ENCODE results near the gene TLR10. TPM values are rescaled to one million over a fixed set of nuclear protein-coding genes. Genes with fewer than 3 reads are reported as not detected.

TLR10 gene
- total and polyA plus RNA-seq, 9 donors = 0.18 to 0.74 (median 0.38) TPM

DNA sequence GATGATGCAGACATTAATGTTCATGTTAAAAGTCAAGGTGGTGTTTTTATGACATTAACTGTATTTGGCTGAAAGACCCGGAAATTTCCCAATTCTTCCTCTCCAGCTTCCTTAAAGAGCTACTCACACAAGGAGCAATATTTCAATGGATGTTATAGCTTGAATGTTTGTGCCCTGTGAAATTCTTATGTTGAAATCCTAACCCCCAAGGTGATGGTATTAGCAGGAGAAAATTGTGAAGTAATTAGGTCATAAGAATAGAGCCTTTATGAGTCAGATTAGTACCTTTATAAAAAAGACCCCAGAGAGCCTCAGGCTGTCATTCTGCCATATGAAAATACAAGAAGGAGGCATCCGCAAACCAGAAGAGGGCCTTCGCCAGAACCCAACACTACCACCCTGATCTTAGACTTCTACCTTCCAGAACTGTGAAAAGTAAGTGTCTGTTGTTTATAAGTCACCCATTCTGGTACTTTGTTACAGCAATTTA lies 18.2 kb upstream of the TLR10 start:
- no peak overlapping the region for H3K27ac ChIP-seq (ENCODE audit: low read length)
- no peak overlapping the region for H3K4me3 ChIP-seq (ENCODE audit: low read length)
- no peaks in the 10 kb centered on the region for H3K27me3 ChIP-seq (ENCODE audit: control insufficient read depth, insufficient read depth, low read length)
- H3K4me1 ChIP-seq (ENCODE audit: control insufficient read depth, insufficient read depth, low read length) = peaks cover 4% of the 10 kb centered on the region
- no peaks in the 10 kb centered on the region for H3K9me3 ChIP-seq (replicated peaks; ENCODE audit: control insufficient read depth, low read depth, low read length)
- DNase-seq = no peak
- no CpG with 5 or more reads among the region's 3 CpGs for WGBS (ENCODE audit: insufficient coverage)
- no peaks in the 10 kb centered on the region for H3K36me3 ChIP-seq (ENCODE audit: control insufficient read depth, insufficient read depth, low read length)

DNA sequence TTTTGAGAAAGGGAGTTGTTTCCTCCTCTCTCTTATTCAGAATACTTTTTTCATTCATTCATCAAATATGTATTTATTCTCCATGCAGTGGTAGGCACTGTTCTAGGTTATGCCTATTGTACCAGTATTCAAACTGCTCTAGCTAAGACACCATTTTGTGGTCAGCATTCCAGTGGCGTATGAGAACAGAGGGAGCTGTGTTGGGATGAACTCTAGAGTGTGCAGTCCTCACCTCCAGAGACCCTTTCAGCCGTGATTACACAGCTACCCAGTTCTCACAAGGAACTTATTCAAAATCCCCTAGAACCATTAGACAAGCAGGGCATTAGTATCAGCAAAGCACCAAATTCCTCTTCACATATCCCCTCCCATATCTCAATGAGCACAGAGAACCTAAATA lies 17.6 kb upstream of the TLR10 start:
- no peak overlapping the region for H3K27ac ChIP-seq (ENCODE audit: low read length)
- DNase-seq = no peak
- H3K4me3 ChIP-seq (ENCODE audit: low read length) = no peak overlapping the region
- no peaks in the 10 kb centered on the region for H3K9me3 ChIP-seq (replicated peaks; ENCODE audit: control insufficient read depth, low read depth, low read length)
- H3K27me3 ChIP-seq (ENCODE audit: control insufficient read depth, insufficient read depth, low read length) = no peaks in the 10 kb centered on the region
- H3K36me3 ChIP-seq (ENCODE audit: control insufficient read depth, insufficient read depth, low read length) = no peaks in the 10 kb centered on the region
- no peaks in the 10 kb centered on the region for H3K4me1 ChIP-seq (ENCODE audit: control insufficient read depth, insufficient read depth, low read length)
- WGBS (ENCODE audit: insufficient coverage) = 80% methylated on average over 1 of the region's 2 CpGs

DNA sequence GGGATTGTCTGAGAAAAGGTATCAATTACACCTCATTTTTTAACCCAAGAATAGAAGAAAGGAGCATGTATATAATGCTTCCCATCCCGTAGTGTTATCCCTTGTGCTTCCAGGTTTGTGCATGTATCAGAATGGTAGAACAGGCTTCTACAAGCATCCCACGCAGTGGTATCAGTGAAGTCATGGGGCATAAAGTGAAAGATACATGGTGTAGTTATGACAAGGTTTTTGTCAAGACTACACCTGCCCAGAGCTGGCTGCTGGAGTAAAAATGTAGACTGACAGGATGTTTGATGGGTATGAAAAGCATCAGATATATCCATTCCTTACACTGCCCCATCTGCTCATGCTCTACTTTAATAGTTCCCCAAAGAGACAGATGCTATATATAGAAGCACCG lies 12.3 kb upstream of the TLR10 start:
- no peak overlapping the region for H3K4me3 ChIP-seq (ENCODE audit: low read length)
- H3K27ac ChIP-seq (ENCODE audit: low read length) = no peak overlapping the region
- H3K9me3 ChIP-seq (replicated peaks; ENCODE audit: control insufficient read depth, low read depth, low read length) = no peaks in the 10 kb centered on the region
- no peaks in the 10 kb centered on the region for H3K27me3 ChIP-seq (ENCODE audit: control insufficient read depth, insufficient read depth, low read length)
- H3K4me1 ChIP-seq (ENCODE audit: control insufficient read depth, insufficient read depth, low read length) = no peaks in the 10 kb centered on the region
- 75% methylated on average over 2 of the region's 3 CpGs for WGBS (ENCODE audit: insufficient coverage)
- no peaks in the 10 kb centered on the region for H3K36me3 ChIP-seq (ENCODE audit: control insufficient read depth, insufficient read depth, low read length)
- DNase-seq = no peak

DNA sequence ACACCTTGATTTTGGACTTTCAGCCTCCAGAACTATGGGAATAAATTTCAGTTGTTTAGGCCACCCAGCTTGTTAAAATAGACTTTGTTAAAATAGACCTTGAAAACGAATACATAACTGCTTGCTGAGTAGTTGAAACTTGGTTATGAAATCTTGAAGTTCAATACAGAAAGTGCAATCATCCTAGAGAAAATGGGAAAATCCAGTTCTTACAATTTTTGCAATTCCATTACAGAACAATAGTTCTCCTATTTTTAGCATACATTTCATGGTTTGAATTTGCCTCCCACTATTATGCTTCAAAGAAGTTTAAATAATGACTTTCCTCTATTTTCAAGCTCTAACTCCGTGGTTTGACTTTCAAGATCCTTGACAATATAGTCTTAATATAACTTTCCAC lies 11.3 kb upstream of the TLR10 start:
- DNase-seq = no peak
- Histone ChIP-seq H3K27ac (ENCODE audit: low read length) (no peak overlapping the region), H3K36me3 (ENCODE audit: control insufficient read depth, insufficient read depth, low read length) (no peaks in the 10 kb centered on the region), H3K4me3 (ENCODE audit: low read length) (no peak overlapping the region), H3K4me1 (ENCODE audit: control insufficient read depth, insufficient read depth, low read length) (no peaks in the 10 kb centered on the region), H3K9me3 (replicated peaks; ENCODE audit: control insufficient read depth, low read depth, low read length) (no peaks in the 10 kb centered on the region), H3K27me3 (ENCODE audit: control insufficient read depth, insufficient read depth, low read length) (no peaks in the 10 kb centered on the region)
- WGBS (ENCODE audit: insufficient coverage) = no CpG with 5 or more reads among the region's 2 CpGs

DNA sequence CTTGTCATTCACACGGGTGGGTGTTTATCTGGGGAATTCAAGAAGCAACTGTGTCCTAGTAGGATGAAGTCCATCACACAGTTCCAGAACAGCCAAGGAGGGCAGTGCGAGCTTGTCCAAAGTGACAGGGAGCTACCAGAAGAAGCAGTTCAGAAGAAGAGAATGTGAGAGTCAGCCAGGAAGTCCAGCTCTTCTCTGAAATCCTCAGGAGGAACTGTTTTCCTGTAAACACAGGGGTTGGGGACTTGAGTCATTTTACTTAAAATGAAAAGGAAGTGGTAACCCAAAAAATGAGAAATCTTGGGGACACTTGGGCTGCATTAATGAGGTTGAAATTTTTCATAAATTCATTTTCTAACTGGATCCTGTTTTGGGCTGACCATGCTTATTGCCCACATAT lies 8.2 kb upstream of the TLR10 start:
- Histone ChIP-seq H3K27me3 (ENCODE audit: control insufficient read depth, insufficient read depth, low read length) (no peaks in the 10 kb centered on the region), H3K4me3 (ENCODE audit: low read length) (no peak overlapping the region), H3K4me1 (ENCODE audit: control insufficient read depth, insufficient read depth, low read length) (no peaks in the 10 kb centered on the region), H3K27ac (ENCODE audit: low read length) (no peak overlapping the region), H3K36me3 (ENCODE audit: control insufficient read depth, insufficient read depth, low read length) (no peaks in the 10 kb centered on the region), H3K9me3 (replicated peaks; ENCODE audit: control insufficient read depth, low read depth, low read length) (no peaks in the 10 kb centered on the region)
- DNase-seq = peak; percentile 27
- 100% methylated on average over 1 of the region's 2 CpGs for WGBS (ENCODE audit: insufficient coverage)

DNA sequence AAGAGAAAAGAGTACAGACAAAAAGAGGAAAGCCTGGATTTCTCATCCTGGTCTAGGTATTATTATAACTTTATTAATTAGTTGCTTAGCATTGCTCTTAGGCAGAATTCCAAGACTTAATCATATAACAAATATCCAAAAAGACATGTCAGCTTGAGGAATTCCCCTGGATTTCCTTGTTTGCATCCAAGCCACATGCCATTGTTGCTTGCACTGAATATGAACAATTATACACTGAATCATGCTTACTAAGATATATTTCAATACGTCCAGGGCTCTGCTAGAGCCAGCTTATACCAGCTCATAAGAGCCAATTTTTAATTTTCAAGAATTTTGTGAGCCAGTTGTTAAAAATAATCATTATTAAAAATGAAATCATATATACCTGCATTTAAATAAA lies 5.5 kb upstream of the TLR10 start:
- no peak overlapping the region for H3K27ac ChIP-seq (ENCODE audit: low read length)
- no peaks in the 10 kb centered on the region for H3K4me1 ChIP-seq (ENCODE audit: control insufficient read depth, insufficient read depth, low read length)
- no peaks in the 10 kb centered on the region for H3K9me3 ChIP-seq (replicated peaks; ENCODE audit: control insufficient read depth, low read depth, low read length)
- H3K4me3 ChIP-seq (ENCODE audit: low read length) = no peak overlapping the region
- DNase-seq = no peak
- no CpG with 5 or more reads among the region's 1 CpG for WGBS (ENCODE audit: insufficient coverage)
- H3K27me3 ChIP-seq (ENCODE audit: control insufficient read depth, insufficient read depth, low read length) = no peaks in the 10 kb centered on the region
- no peaks in the 10 kb centered on the region for H3K36me3 ChIP-seq (ENCODE audit: control insufficient read depth, insufficient read depth, low read length)

DNA sequence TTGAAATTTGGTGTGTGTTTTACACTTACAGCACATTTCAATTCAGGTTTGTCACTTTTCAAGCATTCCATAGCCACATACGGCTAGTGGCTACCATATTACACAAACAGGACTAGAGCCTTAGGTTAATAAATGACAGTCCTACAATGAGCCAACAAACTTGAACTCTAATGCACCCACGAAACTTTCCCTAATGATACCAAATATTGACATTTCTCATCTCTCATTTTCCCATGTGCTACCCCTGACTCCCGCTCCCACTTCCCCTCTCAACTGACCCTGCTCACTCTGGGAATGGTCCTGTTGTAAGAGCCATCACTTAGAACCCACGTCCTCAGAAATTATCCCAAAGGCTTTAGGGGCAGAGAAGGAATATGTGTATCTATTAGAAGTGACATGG lies 4.9 kb upstream of the TLR10 start:
- H3K27ac ChIP-seq (ENCODE audit: low read length) = no peak overlapping the region

DNA sequence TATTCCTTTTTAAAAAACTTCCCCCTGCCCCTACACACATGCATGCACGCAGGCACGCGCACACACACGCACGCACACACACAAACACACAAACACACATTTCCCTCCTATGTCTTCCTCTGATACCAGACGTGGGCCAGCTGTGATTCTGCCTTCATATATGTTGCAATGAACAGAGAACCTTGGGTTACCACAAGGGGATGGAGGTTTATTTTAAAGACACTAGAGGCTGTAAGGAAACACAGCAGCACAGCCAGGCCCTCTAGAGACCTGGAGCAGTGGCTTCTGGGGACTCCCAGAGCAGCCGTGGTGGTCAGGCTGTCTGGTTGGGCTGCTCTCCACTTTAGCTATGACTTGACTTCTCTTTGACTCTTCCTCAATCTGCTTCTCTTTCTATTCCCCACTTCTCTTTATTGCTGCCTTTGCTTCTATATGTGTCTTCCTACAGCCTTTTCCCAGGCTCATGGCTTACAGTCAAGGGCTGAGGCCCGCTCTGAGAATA lies 3.2 kb upstream of the TLR10 start:
- Histone ChIP-seq H3K36me3 (ENCODE audit: control insufficient read depth, insufficient read depth, low read length) (no peaks in the 10 kb centered on the region), H3K4me3 (ENCODE audit: low read length) (no peak overlapping the region), H3K27me3 (ENCODE audit: control insufficient read depth, insufficient read depth, low read length) (no peaks in the 10 kb centered on the region), H3K4me1 (ENCODE audit: control insufficient read depth, insufficient read depth, low read length) (no peaks in the 10 kb centered on the region), H3K27ac (ENCODE audit: low read length) (no peak overlapping the region), H3K9me3 (replicated peaks; ENCODE audit: control insufficient read depth, low read depth, low read length) (no peaks in the 10 kb centered on the region)
- peak; percentile 71 for DNase-seq
- 17% methylated on average over 1 of the region's 8 CpGs for WGBS (ENCODE audit: insufficient coverage)

More for the DNA sequence above, 4.9 kb upstream of the TLR10 start:
- Histone ChIP-seq H3K36me3 (ENCODE audit: control insufficient read depth, insufficient read depth, low read length) (no peaks in the 10 kb centered on the region), H3K4me1 (ENCODE audit: control insufficient read depth, insufficient read depth, low read length) (no peaks in the 10 kb centered on the region), H3K9me3 (replicated peaks; ENCODE audit: control insufficient read depth, low read depth, low read length) (no peaks in the 10 kb centered on the region), H3K4me3 (ENCODE audit: low read length) (no peak overlapping the region), H3K27me3 (ENCODE audit: control insufficient read depth, insufficient read depth, low read length) (no peaks in the 10 kb centered on the region)
- DNase-seq = no peak
- WGBS (ENCODE audit: insufficient coverage) = 88% methylated on average over 2 of the region's 4 CpGs

DNA sequence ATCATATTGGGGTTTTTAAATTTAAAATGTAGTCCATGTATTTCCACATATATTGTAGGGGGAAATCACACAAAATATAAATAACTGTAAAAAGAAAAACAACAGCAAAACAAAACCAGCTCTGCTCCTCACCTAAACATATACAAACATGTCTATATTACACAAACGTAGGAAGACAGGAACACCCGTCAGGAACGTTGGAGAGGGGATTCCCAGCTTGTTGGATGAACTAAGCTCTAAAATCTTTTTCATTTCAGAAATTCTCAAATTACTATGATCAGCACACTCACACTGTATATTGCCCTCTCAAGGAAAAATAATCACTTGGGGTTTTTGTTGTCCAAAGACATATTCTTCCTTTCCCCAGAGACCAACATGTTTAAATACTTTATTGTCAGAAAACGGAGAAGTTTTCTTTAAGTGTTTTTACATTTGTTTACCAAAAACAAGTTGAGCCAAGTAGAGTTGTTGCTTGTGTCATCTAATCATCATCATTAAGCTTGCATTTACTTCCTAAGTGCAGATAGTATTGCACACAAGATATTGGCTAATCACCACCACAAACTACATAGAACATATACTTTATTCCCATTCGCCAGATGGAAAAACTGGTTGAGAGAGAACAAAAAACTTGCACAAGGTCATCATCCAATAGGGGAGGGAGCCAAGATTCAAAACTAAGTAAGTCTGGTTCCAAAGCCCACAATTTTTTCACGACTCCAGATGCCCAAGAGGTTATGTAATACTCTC lies 2.4 kb upstream of the TLR10 start:
- no peak overlapping the region for H3K27ac ChIP-seq (ENCODE audit: low read length)

DNA sequence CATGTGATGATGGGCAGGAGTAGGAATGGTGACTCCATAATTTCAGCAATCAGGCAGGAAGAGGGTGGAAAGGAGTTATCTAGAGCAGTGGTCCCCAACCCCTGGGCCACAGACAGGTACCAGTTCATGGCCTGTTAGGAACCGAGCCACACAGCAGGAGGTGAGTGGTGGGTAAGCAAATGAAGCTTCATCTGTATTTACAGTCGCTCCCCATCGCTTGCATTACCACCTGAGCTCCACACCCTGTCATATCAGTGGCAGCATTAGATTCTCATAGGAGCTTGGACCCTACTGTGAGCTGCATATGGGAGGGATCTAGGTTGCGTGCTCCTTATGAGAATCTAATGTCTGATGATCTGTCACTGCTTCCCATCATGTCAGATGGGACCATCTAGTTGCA lies 1.4 kb upstream of the TLR10 start:
- 80% methylated on average over 1 of the region's 4 CpGs for WGBS (ENCODE audit: insufficient coverage)
- Histone ChIP-seq H3K4me3 (ENCODE audit: low read length) (no peak overlapping the region), H3K9me3 (replicated peaks; ENCODE audit: control insufficient read depth, low read depth, low read length) (no peaks in the 10 kb centered on the region), H3K27me3 (ENCODE audit: control insufficient read depth, insufficient read depth, low read length) (no peaks in the 10 kb centered on the region), H3K27ac (ENCODE audit: low read length) (no peak overlapping the region), H3K4me1 (ENCODE audit: control insufficient read depth, insufficient read depth, low read length) (no peaks in the 10 kb centered on the region), H3K36me3 (ENCODE audit: control insufficient read depth, insufficient read depth, low read length) (no peaks in the 10 kb centered on the region)
- DNase-seq = no peak

More for the DNA sequence above, 2.4 kb upstream of the TLR10 start:
- Histone ChIP-seq H3K4me3 (ENCODE audit: low read length) (no peak overlapping the region), H3K4me1 (ENCODE audit: control insufficient read depth, insufficient read depth, low read length) (no peaks in the 10 kb centered on the region), H3K27me3 (ENCODE audit: control insufficient read depth, insufficient read depth, low read length) (no peaks in the 10 kb centered on the region), H3K9me3 (replicated peaks; ENCODE audit: control insufficient read depth, low read depth, low read length) (no peaks in the 10 kb centered on the region), H3K36me3 (ENCODE audit: control insufficient read depth, insufficient read depth, low read length) (no peaks in the 10 kb centered on the region)
- no peak for DNase-seq
- 17% methylated on average over 2 of the region's 6 CpGs for WGBS (ENCODE audit: insufficient coverage)
